ENCODE measurements around the gene B4GALT7. TPM values are rescaled to one million over a fixed set of nuclear protein-coding genes. Genes with fewer than 3 reads are reported as not detected.

Gene B4GALT7
- total RNA-seq, 2 experiments from 2014 or later, result 17.3 to 19.5 TPM

- Mint-ChIP-seq H3K4me1 (ENCODE audit: low read depth) (peaks cover 42% of the 10 kb centered on the region), H3K4me3 (no peak overlapping the region), H3K9me3 (ENCODE audit: insufficient read depth) (no peaks in the 10 kb centered on the region), H3K36me3 (ENCODE audit: low read depth) (peaks cover 41% of the 10 kb centered on the region), H3K27ac (no peak overlapping the region), H3K27me3 (ENCODE audit: low read depth) (no peaks in the 10 kb centered on the region)
- ChIA-PET CTCF (no interaction called here), POLR2A (no interaction called here)
- ATAC-seq (no peak), DNase-seq (no peak)
Observed at GRCh38 chr5:177595991-177596774, 3.7 kb upstream of the B4GALT7 start.

DNA sequence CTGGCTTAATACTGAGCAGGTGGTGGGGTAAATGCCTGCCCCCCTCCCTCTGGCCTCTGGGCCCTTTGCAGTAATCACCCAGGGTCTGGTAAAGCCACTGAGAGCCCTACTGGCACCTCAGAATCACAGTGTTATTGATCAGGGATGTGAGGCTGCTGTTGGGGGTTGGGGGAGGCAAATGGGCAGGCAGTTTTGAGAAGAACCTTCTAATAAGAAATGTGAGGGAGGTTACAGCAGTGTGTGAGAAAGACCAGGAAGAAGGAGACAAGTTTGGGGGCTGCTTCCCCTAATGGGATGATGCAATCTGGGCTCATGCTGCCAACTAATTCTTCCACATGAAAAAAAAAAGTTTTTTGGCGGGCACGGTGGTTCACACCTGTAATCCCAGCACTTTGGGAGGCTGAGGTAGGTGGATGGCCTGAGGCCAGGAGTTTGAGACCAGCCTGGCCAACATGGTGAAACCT is 3.1 kb upstream of the B4GALT7 start:
- Mint-ChIP-seq H3K27ac (no peak overlapping the region), H3K4me3 (no peak overlapping the region), H3K4me1 (ENCODE audit: low read depth) (peaks cover 37% of the 10 kb centered on the region), H3K27me3 (ENCODE audit: low read depth) (no peaks in the 10 kb centered on the region), H3K9me3 (ENCODE audit: insufficient read depth) (no peaks in the 10 kb centered on the region), H3K36me3 (ENCODE audit: low read depth) (peaks cover 41% of the 10 kb centered on the region)
- DNase-seq (no peak), ATAC-seq (no peak)
- ChIA-PET POLR2A (interaction anchor here (0.6 kb wide), 1 partner anchor 1022 kb away, joined by 3 read pairs; no protein-coding TSS in a partner anchor), CTCF (no interaction called here)

DNA sequence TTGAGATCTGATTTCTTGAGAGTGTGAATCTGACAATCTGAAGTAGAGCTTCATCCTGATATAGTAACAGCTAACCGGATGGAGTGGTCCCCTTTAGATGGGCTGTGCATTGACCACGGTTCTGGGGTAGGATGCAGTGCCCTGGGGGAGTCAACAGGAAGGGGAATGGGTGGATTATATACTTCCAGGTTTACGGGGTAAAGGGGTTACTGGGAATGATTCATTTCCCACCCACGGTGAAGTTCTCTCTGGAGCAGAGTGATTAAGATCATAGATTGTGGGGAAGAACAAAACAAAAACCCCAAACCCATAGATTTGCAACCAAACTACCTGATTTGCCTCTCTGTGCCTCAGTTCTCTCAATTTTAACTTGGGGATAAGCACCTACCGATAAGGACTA is 1.5 kb upstream of the B4GALT7 start:
- H3K27me3 Mint-ChIP-seq (ENCODE audit: low read depth), result no peaks in the 10 kb centered on the region
- no peak for DNase-seq
- no peak for ATAC-seq
- H3K4me3 Mint-ChIP-seq, result peak overlapping the region; percentile 89
- H3K27ac Mint-ChIP-seq, result no peak overlapping the region
- H3K36me3 Mint-ChIP-seq (ENCODE audit: low read depth), result peaks cover 36% of the 10 kb centered on the region
- ChIA-PET CTCF (no interaction called here), POLR2A (no interaction called here)
- H3K9me3 Mint-ChIP-seq (ENCODE audit: insufficient read depth), result no peaks in the 10 kb centered on the region
- peaks cover 27% of the 10 kb centered on the region for H3K4me1 Mint-ChIP-seq (ENCODE audit: low read depth)

- Mint-ChIP-seq H3K4me3 (peak overlapping the region; percentile 89), H3K36me3 (ENCODE audit: low read depth) (peaks cover 17% of the 10 kb centered on the region), H3K27ac (peak overlapping the region; percentile 91), H3K9me3 (ENCODE audit: insufficient read depth) (no peaks in the 10 kb centered on the region), H3K4me1 (ENCODE audit: low read depth) (peaks cover 21% of the 10 kb centered on the region), H3K27me3 (ENCODE audit: low read depth) (no peaks in the 10 kb centered on the region)
- ATAC-seq (no peak), DNase-seq (peak; percentile 33)
- CTCF ChIA-PET, result interaction anchor here (1.0 kb wide), 1 partner anchor 8 kb away, joined by 3 read pairs; no protein-coding TSS in a partner anchor
- POLR2A ChIA-PET, result interaction anchor here (1.0 to 1.3 kb wide), 3 partner anchors 52 to 249 kb away, joined by 3 read pairs; partner anchors contain the start of gene LMAN2
Observed at GRCh38 chr5:177600508-177601018, 631 bp downstream of the B4GALT7 start.

DNA sequence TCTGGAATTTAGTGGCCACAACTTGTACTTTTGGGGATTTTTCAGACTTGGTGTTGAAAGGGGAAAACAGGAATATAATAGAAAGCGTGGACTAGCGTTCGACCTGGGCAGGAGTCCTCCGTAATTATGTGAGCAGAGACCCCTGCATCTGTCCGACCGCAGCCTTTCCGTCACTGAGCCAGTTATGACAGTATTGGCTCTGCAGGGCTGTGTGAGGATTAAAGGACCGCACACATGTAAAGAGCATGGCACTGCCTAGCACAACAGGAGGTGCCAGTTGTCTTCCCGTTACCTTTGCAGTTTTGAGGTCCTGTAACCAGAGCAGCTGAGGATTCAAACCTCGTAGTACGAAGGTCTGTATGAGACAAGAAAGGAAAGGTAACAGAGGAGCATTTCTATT is 1.2 kb downstream of the B4GALT7 start:
- no peaks in the 10 kb centered on the region for H3K27me3 Mint-ChIP-seq (ENCODE audit: low read depth)
- peaks cover 12% of the 10 kb centered on the region for H3K36me3 Mint-ChIP-seq (ENCODE audit: low read depth)
- peak overlapping the region; percentile 89 for H3K4me3 Mint-ChIP-seq
- peaks cover 21% of the 10 kb centered on the region for H3K4me1 Mint-ChIP-seq (ENCODE audit: low read depth)
- ATAC-seq (no peak), DNase-seq (no peak)
- ChIA-PET CTCF (no interaction called here), POLR2A (no interaction called here)
- H3K9me3 Mint-ChIP-seq (ENCODE audit: insufficient read depth), result no peaks in the 10 kb centered on the region
- peak overlapping the region; percentile 91 for H3K27ac Mint-ChIP-seq

GRCh38 chr5:177601577-177602457 is 1.9 kb downstream of the B4GALT7 start:
- Mint-ChIP-seq H3K27ac (no peak overlapping the region), H3K36me3 (ENCODE audit: low read depth) (peaks cover 5% of the 10 kb centered on the region)
- CTCF ChIA-PET, result no interaction called here

DNA sequence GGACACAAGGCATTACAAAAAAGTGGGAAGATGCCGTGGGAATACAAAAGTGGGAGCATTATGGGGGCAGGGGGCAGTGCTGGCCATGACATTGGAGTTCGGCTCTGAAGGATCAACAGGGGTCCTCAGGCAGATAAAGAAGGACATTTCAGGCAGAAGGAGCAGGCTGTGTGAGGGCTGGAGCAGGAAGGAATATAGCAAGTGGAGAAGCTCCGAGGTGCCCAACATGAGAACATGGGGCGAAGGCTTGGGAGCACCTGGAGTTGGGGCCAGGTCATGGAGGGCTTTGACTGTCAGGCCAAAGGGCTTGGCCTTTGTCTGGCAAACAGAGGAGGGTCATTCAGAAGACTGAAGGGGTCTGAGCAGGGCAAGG is 2.5 kb downstream of the B4GALT7 start:
- Mint-ChIP-seq H3K9me3 (ENCODE audit: insufficient read depth) (no peaks in the 10 kb centered on the region), H3K4me1 (ENCODE audit: low read depth) (peaks cover 21% of the 10 kb centered on the region), H3K27ac (no peak overlapping the region), H3K27me3 (ENCODE audit: low read depth) (no peaks in the 10 kb centered on the region), H3K4me3 (no peak overlapping the region), H3K36me3 (ENCODE audit: low read depth) (peaks cover 3% of the 10 kb centered on the region)
- ATAC-seq (no peak), DNase-seq (no peak)
- ChIA-PET POLR2A (no interaction called here), CTCF (no interaction called here)

More at GRCh38 chr5:177601577-177602457, 1.9 kb downstream of the B4GALT7 start:
- ATAC-seq (no peak), DNase-seq (no peak)
- Mint-ChIP-seq H3K27me3 (ENCODE audit: low read depth) (no peaks in the 10 kb centered on the region), H3K9me3 (ENCODE audit: insufficient read depth) (no peaks in the 10 kb centered on the region), H3K4me3 (peak overlapping the region; percentile 89), H3K4me1 (ENCODE audit: low read depth) (peaks cover 21% of the 10 kb centered on the region)
- POLR2A ChIA-PET, result no interaction called here

DNA sequence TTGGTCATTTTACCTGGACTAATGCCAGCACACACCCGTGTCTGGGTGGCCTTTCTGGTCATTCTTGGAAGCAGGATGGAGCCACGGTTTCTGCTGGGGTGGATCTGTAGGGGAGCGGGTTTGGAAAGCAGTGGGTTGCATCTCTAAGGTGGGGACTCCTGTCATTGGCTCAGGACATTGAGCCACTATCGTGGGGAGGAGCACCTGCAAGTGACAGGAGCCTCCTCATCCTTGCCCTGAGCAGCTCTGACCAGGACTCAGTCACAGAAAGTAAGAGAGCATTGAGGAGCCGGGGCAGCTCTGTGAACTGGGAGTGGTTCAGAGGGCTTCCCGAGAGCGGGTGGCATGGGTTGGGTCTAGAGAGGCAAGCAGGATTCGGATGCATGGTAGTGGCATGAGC is 3.7 kb downstream of the B4GALT7 start:
- Mint-ChIP-seq H3K27ac (no peak overlapping the region), H3K9me3 (ENCODE audit: insufficient read depth) (no peaks in the 10 kb centered on the region), H3K4me3 (no peak overlapping the region), H3K27me3 (ENCODE audit: low read depth) (no peaks in the 10 kb centered on the region), H3K36me3 (ENCODE audit: low read depth) (peaks cover 2% of the 10 kb centered on the region), H3K4me1 (ENCODE audit: low read depth) (peaks cover 17% of the 10 kb centered on the region)
- no peak for DNase-seq
- ChIA-PET POLR2A (no interaction called here), CTCF (no interaction called here)
- ATAC-seq, result no peak

GRCh38 chr5:177604116-177604521 is 4.2 kb downstream of the B4GALT7 start:
- DNase-seq, result no peak
- no peak for ATAC-seq
- H3K4me1 Mint-ChIP-seq (ENCODE audit: low read depth), result peaks cover 13% of the 10 kb centered on the region
- POLR2A ChIA-PET, result no interaction called here
- CTCF ChIA-PET, result no interaction called here
- peaks cover 2% of the 10 kb centered on the region for H3K36me3 Mint-ChIP-seq (ENCODE audit: low read depth)
- no peaks in the 10 kb centered on the region for H3K27me3 Mint-ChIP-seq (ENCODE audit: low read depth)
- no peak overlapping the region for H3K4me3 Mint-ChIP-seq
- no peak overlapping the region for H3K27ac Mint-ChIP-seq
- no peaks in the 10 kb centered on the region for H3K9me3 Mint-ChIP-seq (ENCODE audit: insufficient read depth)

- Mint-ChIP-seq H3K36me3 (ENCODE audit: low read depth) (peaks cover 2% of the 10 kb centered on the region), H3K4me3 (no peak overlapping the region), H3K4me1 (ENCODE audit: low read depth) (peaks cover 11% of the 10 kb centered on the region), H3K27me3 (ENCODE audit: low read depth) (no peaks in the 10 kb centered on the region), H3K27ac (no peak overlapping the region), H3K9me3 (ENCODE audit: insufficient read depth) (no peaks in the 10 kb centered on the region)
- ATAC-seq (no peak), DNase-seq (no peak)
- ChIA-PET CTCF (no interaction called here), POLR2A (interaction anchor here (1.4 kb wide), 1 partner anchor 12 kb away, joined by 4 read pairs; the partner anchor contains the start of gene TMED9)
Observed at GRCh38 chr5:177604656-177605055, 4.7 kb downstream of the B4GALT7 start.

DNA sequence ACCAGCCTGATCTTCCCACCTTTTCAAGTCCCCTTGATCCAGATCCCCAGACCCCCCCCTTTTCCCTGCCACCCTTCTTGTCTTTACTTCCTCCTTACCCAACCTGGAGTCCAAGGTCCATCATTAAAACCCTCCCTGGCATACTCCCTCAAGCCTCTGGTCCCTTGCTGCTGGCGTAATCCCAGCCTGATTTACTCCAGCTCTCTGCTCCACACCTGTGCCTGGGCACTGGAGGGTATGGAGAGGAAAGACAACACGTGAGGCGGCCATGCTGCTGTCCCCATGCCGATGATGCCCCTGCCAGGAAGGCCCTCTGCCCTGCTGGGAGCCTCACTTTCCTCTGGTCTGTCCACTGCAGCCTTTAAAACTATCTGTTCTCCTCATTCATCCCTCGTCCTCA is 5.1 kb downstream of the B4GALT7 start:
- no peak overlapping the region for H3K27ac Mint-ChIP-seq
- H3K9me3 Mint-ChIP-seq (ENCODE audit: insufficient read depth), result no peaks in the 10 kb centered on the region
- no peak for ATAC-seq
- H3K36me3 Mint-ChIP-seq (ENCODE audit: low read depth), result peaks cover 2% of the 10 kb centered on the region
- DNase-seq, result no peak
- POLR2A ChIA-PET, result interaction anchor here (1.4 kb wide), 1 partner anchor 13 kb away, joined by 4 read pairs; the partner anchor contains the start of gene TMED9
- H3K4me1 Mint-ChIP-seq (ENCODE audit: low read depth), result peaks cover 11% of the 10 kb centered on the region
- no peak overlapping the region for H3K4me3 Mint-ChIP-seq
- CTCF ChIA-PET, result no interaction called here
- no peaks in the 10 kb centered on the region for H3K27me3 Mint-ChIP-seq (ENCODE audit: low read depth)

DNA sequence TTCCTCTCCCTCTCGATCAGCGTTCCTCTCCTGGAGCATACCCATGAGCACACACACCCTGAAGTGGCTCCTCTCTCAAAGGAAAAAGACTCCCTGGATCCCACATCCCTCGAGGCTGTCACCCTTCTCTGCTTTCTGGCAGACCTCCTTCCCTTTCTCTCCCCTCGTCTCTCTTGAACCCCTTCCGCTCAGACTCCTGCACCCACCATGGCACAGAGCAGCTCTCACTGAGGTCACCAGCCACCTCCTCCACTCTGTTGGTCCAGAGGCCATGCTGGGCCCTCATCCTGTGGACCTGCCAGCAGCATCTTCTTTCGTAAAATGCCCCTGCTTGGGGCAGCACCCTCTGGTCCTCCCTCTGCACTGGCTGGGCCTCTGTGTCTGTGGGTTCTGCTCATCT is 5.7 kb downstream of the B4GALT7 start:
- ATAC-seq (no peak), DNase-seq (no peak)
- POLR2A ChIA-PET, result interaction anchor here (1.4 kb wide), 1 partner anchor 13 kb away, joined by 4 read pairs; the partner anchor contains the start of gene TMED9
- peaks cover 8% of the 10 kb centered on the region for H3K4me1 Mint-ChIP-seq (ENCODE audit: low read depth)
- H3K27ac Mint-ChIP-seq, result no peak overlapping the region
- H3K27me3 Mint-ChIP-seq (ENCODE audit: low read depth), result no peaks in the 10 kb centered on the region
- peaks cover 2% of the 10 kb centered on the region for H3K36me3 Mint-ChIP-seq (ENCODE audit: low read depth)
- H3K9me3 Mint-ChIP-seq (ENCODE audit: insufficient read depth), result no peaks in the 10 kb centered on the region
- no peak overlapping the region for H3K4me3 Mint-ChIP-seq
- CTCF ChIA-PET, result no interaction called here
